K562 (cell line): ENCODE results near the gene IMMP2L. TPM values are rescaled to one million over a fixed set of nuclear protein-coding genes. Genes with fewer than 3 reads are reported as not detected.

Experiments used
- ATAC-seq: fragments of 200-7000 bp; cut with Tn5 transposase; 3 replicates; pipeline ENCODE4 v1.9.1; 2020; ENCODE audit warnings: moderate library complexity
- BruUV-seq: library from RNA; stranded (reverse); fragments of 400-500 nt; replicated peaks from 2 replicates; lab custom pipeline; 2021; lab: Mats Ljungman, UMichigan
- CTCF ChIA-PET: fragments of 300-600 bp; formaldehyde crosslinking; extraction: SDS; loops from one replicate; lab custom pipeline; 2021; ENCODE audit warnings: low intra/inter-chr PET ratio; lab: Yijun Ruan, JAX
- POLR2A ChIA-PET: fragments of 300-600, 350-650 bp; sonication (Branson Sonifier 250); formaldehyde crosslinking; extraction: SDS; loops from one replicate; lab custom pipeline; 2021; ENCODE audit warnings: antibody characterized with exemption, inconsistent platforms; lab: Yijun Ruan, JAX
- DNase-seq, 4 experiments: peaks; one replicate each; pipeline versions ENCODE4 v3.0.0 to v3.0.0-alpha.2; 2011 to 2018; ENCODE audit warnings: low spot score in 3 of 4, mixed read lengths in 3 of 4; ENCODE audit errors: extremely low read depth in 1 of 4
- FAIRE-seq: peaks from 2 replicates; lab custom pipeline; 2011; peaks lifted over from hg19 to GRCh38; lab: Jason Lieb, UNC
- H2AFZ ChIP-seq: 2 replicates; pipeline ENCODE4 v1.6.0; 2011; ENCODE audit warnings: low read depth, low read length, control low read depth, inconsistent platforms
- H3K27ac ChIP-seq: fragments of 200-600 bp; 3 replicates; pipeline ENCODE4 v1.8.0; 2011; ENCODE audit warnings: low read depth, mild to moderate bottlenecking, control low read depth, inconsistent platforms, low read length, moderate library complexity, mixed read lengths; ENCODE audit errors: extremely low read depth
- H3K27me3 ChIP-seq, 2 experiments: fragments of 300-600 bp in 1 of 2; 2 replicates in 1 of 2; 3 replicates in 1 of 2; pipeline versions ENCODE4 v1.6.0 to v1.8.0; 2011; ENCODE audit warnings: inconsistent platforms in 2 of 2, low read length in 2 of 2, mild to moderate bottlenecking in 1 of 2, mixed read lengths in 1 of 2, moderate library complexity in 1 of 2; ENCODE audit not compliant: control insufficient read depth in 2 of 2, insufficient read depth in 2 of 2
- H3K36me3 ChIP-seq: fragments of 300-600 bp; 3 replicates; pipeline ENCODE4 v1.8.0; 2011; ENCODE audit warnings: mild to moderate bottlenecking, low read length, inconsistent platforms; ENCODE audit not compliant: control insufficient read depth, insufficient read depth
- H3K4me1 ChIP-seq, 2 experiments: fragments of 200-600 bp in 1 of 2; replicated peaks in 1 of 2; 2 replicates in 1 of 2; 3 replicates in 1 of 2; pipeline versions ENCODE4 v1.5.1 to v1.8.0; 2011; ENCODE audit warnings: inconsistent platforms in 2 of 2, low read length in 2 of 2, mild to moderate bottlenecking in 1 of 2, mixed read lengths in 1 of 2, moderate library complexity in 1 of 2; ENCODE audit not compliant: control insufficient read depth in 2 of 2, insufficient read depth in 2 of 2
- H3K4me2 ChIP-seq: 2 replicates; pipeline ENCODE4 v1.6.1; 2011; ENCODE audit warnings: low read length, control low read depth, inconsistent platforms, mixed read lengths; ENCODE audit not compliant: insufficient read depth
- H3K4me3 ChIP-seq: fragments of 200-600 bp; sonication (generic), shearing (Covaris generic); 2 replicates; pipeline ENCODE4 v1.5.1; 2016; ENCODE audit warnings: control low read depth, inconsistent platforms
- H3K79me2 ChIP-seq: fragments of 200-600 bp; 3 replicates; pipeline ENCODE4 v1.8.0; 2011; ENCODE audit warnings: low read length, inconsistent platforms; ENCODE audit not compliant: control insufficient read depth, insufficient read depth
- H3K9ac ChIP-seq, 2 experiments: 2 replicates each; pipeline versions ENCODE4 v1.6.0 to v1.6.1; 2011; ENCODE audit warnings: low read depth in 2 of 2, low read length in 2 of 2, control low read depth in 1 of 2, inconsistent platforms in 1 of 2, mild to moderate bottlenecking in 1 of 2, mixed read lengths in 1 of 2; ENCODE audit not compliant: insufficient read depth in 1 of 2
- H3K9me1 ChIP-seq: one replicate; pipeline ENCODE4 v1.6.0; 2011; ENCODE audit warnings: inconsistent platforms, mild to moderate bottlenecking, low read length, moderate library complexity; ENCODE audit not compliant: control insufficient read depth, insufficient read depth
- H3K9me3 ChIP-seq: replicated peaks from 2 replicates; pipeline ENCODE4 v1.5.1; 2011; ENCODE audit warnings: low read depth, low read length, inconsistent platforms; ENCODE audit not compliant: control insufficient read depth, insufficient read depth
- H4K20me1 ChIP-seq: replicated peaks from 2 replicates; pipeline ENCODE4 v1.6.1; 2011; ENCODE audit warnings: low read length, inconsistent platforms, mixed read lengths; ENCODE audit not compliant: control insufficient read depth, insufficient read depth
- ARID1B ChIP-seq: fragments of 450-650 bp; IDR thresholded peaks from 2 replicates; pipeline ENCODE4 v1.6.1; 2016; ENCODE audit warnings: antibody characterized with exemption, mild to moderate bottlenecking, inconsistent platforms
- FOXA3 ChIP-seq, 2 experiments: fragments of 450-650 bp in 1 of 2; sonication (generic) in 1 of 2; formaldehyde crosslinking; IDR thresholded peaks in 1 of 2; conservative IDR thresholded peaks in 1 of 2; 2 replicates each; pipeline versions ENCODE4 v1.4.0 to v1.8.0; 2020 to 2022; ENCODE audit warnings: mild to moderate bottlenecking in 2 of 2, missing genetic modification reagents in 1 of 2
- KDM1A ChIP-seq, 2 experiments: fragments of 450-650 bp; IDR thresholded peaks; 2 replicates each; pipeline ENCODE4 v1.6.1; 2016; ENCODE audit warnings: mild to moderate bottlenecking in 2 of 2
- PHF21A ChIP-seq: fragments of 450-650 bp; IDR thresholded peaks from 2 replicates; pipeline ENCODE4 v1.6.1; 2017; ENCODE audit warnings: low read depth, borderline replicate concordance
- RCOR1 ChIP-seq, 2 experiments: IDR thresholded peaks; 2 replicates each; pipeline ENCODE4 v1.6.1; 2012; ENCODE audit warnings: low read depth in 2 of 2, low read length in 2 of 2, borderline replicate concordance in 1 of 2, improper control_type of control experiment in 1 of 2
- SETDB1 ChIP-seq: IDR thresholded peaks from one replicate; pipeline ENCODE4 v1.6.1; 2012; ENCODE audit warnings: low read length, control low read depth, inconsistent platforms
- TCF3 ChIP-seq: sonication (generic); formaldehyde crosslinking; IDR thresholded peaks from 2 replicates; pipeline ENCODE4 v1.4.0; 2020; ENCODE audit warnings: mild to moderate bottlenecking, missing genetic modification reagents
- in situ Hi-C: fragments of 300-500 bp; cut with MboI; formaldehyde crosslinking; loops from 4 replicates; pipeline ENCODE4 v1.15.0; 2018; ENCODE audit warnings: inconsistent platforms, mixed read lengths
- intact Hi-C: fragments of 100-400 bp; cut with micrococcal nuclease; formaldehyde crosslinking; loops from 2 replicates; pipeline ENCODE4 v1.14.2; 2022
- polyA plus RNA-seq, 8 experiments: library from polyadenylated mRNA; depleted of rRNA in 4 of 8; stranded (reverse) in 5 of 8; unstranded in 3 of 8; fragments of >200 nt; fragmentation: Nextera tagmentation in 2 of 8; fragmentation: Illumina TruSeq in 1 of 8; extraction: Ambion mirVana in 2 of 8; extraction: Trizol in 1 of 8; gene quantifications; 2 replicates each; pipeline versions ENCODE4 v1.2.1 to v1.2.3, GENCODE V29; 2011 to 2014; ENCODE audit warnings: inconsistent platforms in 1 of 8, missing spikeins in 1 of 8
- total RNA-seq, 7 experiments: library from RNA; depleted of rRNA in 6 of 7; stranded (reverse); fragments of >200 nt in 6 of 7; fragmentation: Illumina TruSeq in 2 of 7; extraction: Trizol in 2 of 7; gene quantifications; 2 replicates each; pipeline versions ENCODE4 v1.2.1 to v1.2.3, GENCODE V29; 2011 to 2021; ENCODE audit warnings: low replicate concordance in 1 of 7
- TF ChIP-seq, protein P1 (sequence below), 2 experiments: fragments of 450-650 bp; formaldehyde crosslinking in 1 of 2; IDR thresholded peaks; 2 replicates each; pipeline versions ENCODE4 v1.4.0 to v1.6.1; 2014 to 2020; ENCODE audit warnings: mild to moderate bottlenecking in 2 of 2, borderline replicate concordance in 1 of 2, low read depth in 1 of 2
- TF ChIP-seq, protein P2 (sequence below): sonication (generic); formaldehyde crosslinking; IDR thresholded peaks from 2 replicates; pipeline ENCODE4 v1.8.0; 2022; ENCODE audit warnings: mild to moderate bottlenecking, missing genetic modification reagents
- TF ChIP-seq, protein P3 (sequence below): fragments of 200-400 bp; formaldehyde crosslinking; IDR thresholded peaks from 2 replicates; pipeline ENCODE4 v1.6.1; 2017; ENCODE audit warnings: mild to moderate bottlenecking, low read depth, low read length, moderate library complexity

Gene IMMP2L
- total and polyA plus RNA-seq, 9 of the 15 experiments (the other 6 are each of a cell fraction or from before 2014, with no cell fraction given) = 29.7 to 116 (median 53.0) TPM

DNA sequence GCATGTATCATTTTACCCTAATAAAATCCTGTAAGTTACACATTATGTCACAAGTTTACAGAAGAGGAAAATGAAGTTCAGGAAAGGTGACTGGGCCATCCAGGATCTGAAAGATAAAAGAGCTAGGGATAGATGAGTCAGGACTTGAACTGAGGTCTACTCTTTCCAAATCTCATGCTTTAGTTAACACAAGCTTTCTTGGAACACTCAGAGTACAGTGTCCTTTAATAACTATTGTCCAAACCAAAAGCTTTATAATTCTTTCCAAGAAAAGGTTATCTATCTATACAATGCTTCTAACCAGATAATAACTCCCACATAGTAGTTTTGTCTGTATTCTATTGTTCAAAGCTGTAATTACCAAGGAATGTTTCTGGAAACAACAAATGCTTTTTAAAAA is 306.7 kb downstream of the IMMP2L start:
- Histone ChIP-seq H3K27ac (no peak overlapping the region), H2AFZ (no peak overlapping the region), H3K4me1 (peaks cover 0 to 5% of the 10 kb centered on the region in 2 experiments; a peak in 2 of 5 replicates), H3K4me2 (no peak overlapping the region), H3K9me1 (no peaks in the 10 kb centered on the region), H3K9ac (no peak overlapping the region), H3K79me2 (peaks cover 8% of the 10 kb centered on the region; the same call in 2 of the 3 replicates), H4K20me1 (no peaks in the 10 kb centered on the region), H3K36me3 (no peaks in the 10 kb centered on the region), H3K9me3 (no peaks in the 10 kb centered on the region), H3K27me3 (no peaks in the 10 kb centered on the region), H3K4me3 (no peak overlapping the region)
- intact Hi-C loops (no loop called here), in situ Hi-C loops (no loop called here)
- BruUV-seq = no TSS peak
- ChIA-PET POLR2A (no interaction called here), CTCF (no interaction called here)
- DNase-seq (peak in 2 of 4 experiments; percentile 57 to 59), ATAC-seq (peak; percentile 75), FAIRE-seq (peak; percentile 40)
- no peak for TF ChIP-seq SETDB1
- no peak for TF ChIP-seq PHF21A
- TF ChIP-seq FOXA3 (CRISPR knock-in tag; conservative IDR thresholded peaks at IDR 0.05 in 1 of 2, IDR thresholded peaks at IDR 0.05 in 1 of 2) = no peak
- TF ChIP-seq, protein P1, sequence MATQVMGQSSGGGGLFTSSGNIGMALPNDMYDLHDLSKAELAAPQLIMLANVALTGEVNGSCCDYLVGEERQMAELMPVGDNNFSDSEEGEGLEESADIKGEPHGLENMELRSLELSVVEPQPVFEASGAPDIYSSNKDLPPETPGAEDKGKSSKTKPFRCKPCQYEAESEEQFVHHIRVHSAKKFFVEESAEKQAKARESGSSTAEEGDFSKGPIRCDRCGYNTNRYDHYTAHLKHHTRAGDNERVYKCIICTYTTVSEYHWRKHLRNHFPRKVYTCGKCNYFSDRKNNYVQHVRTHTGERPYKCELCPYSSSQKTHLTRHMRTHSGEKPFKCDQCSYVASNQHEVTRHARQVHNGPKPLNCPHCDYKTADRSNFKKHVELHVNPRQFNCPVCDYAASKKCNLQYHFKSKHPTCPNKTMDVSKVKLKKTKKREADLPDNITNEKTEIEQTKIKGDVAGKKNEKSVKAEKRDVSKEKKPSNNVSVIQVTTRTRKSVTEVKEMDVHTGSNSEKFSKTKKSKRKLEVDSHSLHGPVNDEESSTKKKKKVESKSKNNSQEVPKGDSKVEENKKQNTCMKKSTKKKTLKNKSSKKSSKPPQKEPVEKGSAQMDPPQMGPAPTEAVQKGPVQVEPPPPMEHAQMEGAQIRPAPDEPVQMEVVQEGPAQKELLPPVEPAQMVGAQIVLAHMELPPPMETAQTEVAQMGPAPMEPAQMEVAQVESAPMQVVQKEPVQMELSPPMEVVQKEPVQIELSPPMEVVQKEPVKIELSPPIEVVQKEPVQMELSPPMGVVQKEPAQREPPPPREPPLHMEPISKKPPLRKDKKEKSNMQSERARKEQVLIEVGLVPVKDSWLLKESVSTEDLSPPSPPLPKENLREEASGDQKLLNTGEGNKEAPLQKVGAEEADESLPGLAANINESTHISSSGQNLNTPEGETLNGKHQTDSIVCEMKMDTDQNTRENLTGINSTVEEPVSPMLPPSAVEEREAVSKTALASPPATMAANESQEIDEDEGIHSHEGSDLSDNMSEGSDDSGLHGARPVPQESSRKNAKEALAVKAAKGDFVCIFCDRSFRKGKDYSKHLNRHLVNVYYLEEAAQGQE (IDR thresholded peaks at IDR 0.05; ENCODE audit: borderline replicate concordance) = 0 out of 2 replicates have a peak, but pooled peaks have one; percentile 3
- TF ChIP-seq, protein P1 (CRISPR knock-in tag; IDR thresholded peaks at IDR 0.05; ENCODE audit: low read depth) = no peak
- TF ChIP-seq, protein P2, sequence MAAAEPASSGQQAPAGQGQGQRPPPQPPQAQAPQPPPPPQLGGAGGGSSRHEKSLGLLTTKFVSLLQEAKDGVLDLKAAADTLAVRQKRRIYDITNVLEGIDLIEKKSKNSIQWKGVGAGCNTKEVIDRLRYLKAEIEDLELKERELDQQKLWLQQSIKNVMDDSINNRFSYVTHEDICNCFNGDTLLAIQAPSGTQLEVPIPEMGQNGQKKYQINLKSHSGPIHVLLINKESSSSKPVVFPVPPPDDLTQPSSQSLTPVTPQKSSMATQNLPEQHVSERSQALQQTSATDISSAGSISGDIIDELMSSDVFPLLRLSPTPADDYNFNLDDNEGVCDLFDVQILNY (CRISPR knock-in tag) = no peak
- peak; percentile 39 to 57; a peak in 3 of 4 replicates for TF ChIP-seq KDM1A (IDR thresholded peaks at IDR 0.05)
- TF ChIP-seq ARID1B = peak; percentile 78
- TF ChIP-seq RCOR1 (IDR thresholded peaks at IDR 0.05; ENCODE audit: borderline replicate concordance in 1 of 2, low read depth in 2 of 2, low read length in 2 of 2) = 0 out of 4 replicates have a peak, but pooled peaks of 1 of the 2 experiments have one; percentile 27
- peak; percentile 28; the same call in 1 of the 2 replicates for TF ChIP-seq TCF3 (CRISPR knock-in tag)
- TF ChIP-seq, protein P3, sequence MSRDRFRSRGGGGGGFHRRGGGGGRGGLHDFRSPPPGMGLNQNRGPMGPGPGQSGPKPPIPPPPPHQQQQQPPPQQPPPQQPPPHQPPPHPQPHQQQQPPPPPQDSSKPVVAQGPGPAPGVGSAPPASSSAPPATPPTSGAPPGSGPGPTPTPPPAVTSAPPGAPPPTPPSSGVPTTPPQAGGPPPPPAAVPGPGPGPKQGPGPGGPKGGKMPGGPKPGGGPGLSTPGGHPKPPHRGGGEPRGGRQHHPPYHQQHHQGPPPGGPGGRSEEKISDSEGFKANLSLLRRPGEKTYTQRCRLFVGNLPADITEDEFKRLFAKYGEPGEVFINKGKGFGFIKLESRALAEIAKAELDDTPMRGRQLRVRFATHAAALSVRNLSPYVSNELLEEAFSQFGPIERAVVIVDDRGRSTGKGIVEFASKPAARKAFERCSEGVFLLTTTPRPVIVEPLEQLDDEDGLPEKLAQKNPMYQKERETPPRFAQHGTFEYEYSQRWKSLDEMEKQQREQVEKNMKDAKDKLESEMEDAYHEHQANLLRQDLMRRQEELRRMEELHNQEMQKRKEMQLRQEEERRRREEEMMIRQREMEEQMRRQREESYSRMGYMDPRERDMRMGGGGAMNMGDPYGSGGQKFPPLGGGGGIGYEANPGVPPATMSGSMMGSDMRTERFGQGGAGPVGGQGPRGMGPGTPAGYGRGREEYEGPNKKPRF = no peak
